Keratinocyte (primary cell): ENCODE data around the gene NTN1. TPM values are rescaled to one million over a fixed set of nuclear protein-coding genes. Genes with fewer than 3 reads are reported as not detected.

Source experiments
- DNase-seq: peaks from one replicate; pipeline ENCODE4 v3.0.0-alpha.2; 2011; ENCODE audit warnings: low read depth, missing footprints, low spot score
- FAIRE-seq: peaks from 2 replicates; lab custom pipeline; 2011; peaks lifted over from hg19 to GRCh38; lab: Jason Lieb, UNC
- H2AFZ ChIP-seq: 2 replicates; pipeline ENCODE4 v1.6.0; 2012; ENCODE audit warnings: low read length, control low read depth, inconsistent platforms; ENCODE audit not compliant: control insufficient read depth
- H3K27ac ChIP-seq: 2 replicates; pipeline ENCODE4 v1.5.1; 2011; ENCODE audit warnings: low read length; ENCODE audit not compliant: control insufficient read depth, insufficient read depth
- H3K27me3 ChIP-seq: 3 replicates; pipeline ENCODE4 v1.6.0; 2011; ENCODE audit warnings: low read length; ENCODE audit not compliant: control insufficient read depth, insufficient read depth; ENCODE audit errors: extremely low read depth
- H3K36me3 ChIP-seq, 2 experiments: 2 replicates in 1 of 2; 3 replicates in 1 of 2; pipeline ENCODE4 v1.5.1; 2011; ENCODE audit warnings: low read length in 2 of 2, mild to moderate bottlenecking in 1 of 2; ENCODE audit not compliant: control insufficient read depth in 2 of 2, insufficient read depth in 2 of 2; ENCODE audit errors: extremely low read depth in 1 of 2
- H3K4me1 ChIP-seq: 3 replicates; pipeline ENCODE4 v1.5.1; 2011; ENCODE audit warnings: low read length; ENCODE audit not compliant: control insufficient read depth, insufficient read depth; ENCODE audit errors: extremely low read depth
- H3K4me2 ChIP-seq: 3 replicates; pipeline ENCODE4 v1.6.0; 2011; ENCODE audit warnings: low read depth, low read length; ENCODE audit not compliant: control insufficient read depth, insufficient read depth; ENCODE audit errors: extremely low read depth
- H3K4me3 ChIP-seq, 3 experiments: fragments of 200-600 bp in 1 of 3; sonication (generic) in 1 of 3; 2 replicates in 2 of 3; 3 replicates in 1 of 3; pipeline ENCODE4 v1.5.1; 2011 to 2016; ENCODE audit warnings: low read length in 3 of 3, mild to moderate bottlenecking in 3 of 3, control low read depth in 2 of 3, inconsistent platforms in 1 of 3, low read depth in 1 of 3, mixed read lengths in 1 of 3, mixed run types in 1 of 3, moderate library complexity in 1 of 3; ENCODE audit not compliant: control insufficient read depth in 2 of 3, insufficient read depth in 2 of 3; ENCODE audit errors: extremely low read depth in 1 of 3
- H3K79me2 ChIP-seq: 2 replicates; pipeline ENCODE4 v1.6.0; 2012; ENCODE audit warnings: low read length; ENCODE audit not compliant: control insufficient read depth, insufficient read depth
- H3K9ac ChIP-seq: 3 replicates; pipeline ENCODE4 v1.6.0; 2011; ENCODE audit warnings: low read length; ENCODE audit not compliant: control insufficient read depth, insufficient read depth; ENCODE audit errors: extremely low read depth
- H3K9me1 ChIP-seq: 3 replicates; pipeline ENCODE4 v1.6.0; 2011; ENCODE audit warnings: low read length; ENCODE audit not compliant: control insufficient read depth, insufficient read depth; ENCODE audit errors: extremely low read depth
- H3K9me3 ChIP-seq: 2 replicates; pipeline ENCODE4 v1.5.1; 2012; ENCODE audit warnings: low read depth, low read length; ENCODE audit not compliant: control insufficient read depth
- H4K20me1 ChIP-seq: 3 replicates; pipeline ENCODE4 v1.6.0; 2011; ENCODE audit warnings: low read length; ENCODE audit not compliant: control insufficient read depth, insufficient read depth; ENCODE audit errors: extremely low read depth
- CTCF ChIP-seq, 3 experiments: IDR thresholded peaks in 1 of 3; conservative IDR thresholded peaks in 1 of 3; optimal IDR thresholded peaks in 1 of 3; 2 replicates in 2 of 3; 3 replicates in 1 of 3; pipeline versions ENCODE3 to v1.5.1; 2011; ENCODE audit warnings: low read length in 3 of 3, mild to moderate bottlenecking in 3 of 3, moderate library complexity in 2 of 3, control low read depth in 1 of 3, inconsistent platforms in 1 of 3; ENCODE audit not compliant: insufficient read depth in 2 of 3; ENCODE audit errors: extremely low read depth in 1 of 3
- EZH2 ChIP-seq: IDR thresholded peaks from one replicate; pipeline ENCODE4 v1.6.1; 2012; ENCODE audit warnings: inconsistent platforms, mild to moderate bottlenecking, low read length, moderate library complexity
- dilution Hi-C: fragments of 300-500 bp; cut with MboI; formaldehyde crosslinking; loops from one replicate; pipeline ENCODE4 v1.7.0; 2020; ENCODE audit warnings: low sequenced_read_pairs; ENCODE audit not compliant: extremely low pct_ligation_motif_present
- polyA plus RNA-seq, 5 experiments: library from polyadenylated mRNA; depleted of rRNA in 3 of 5; stranded (reverse) in 3 of 5; stranded (forward) in 1 of 5; unstranded in 1 of 5; fragments of >200 nt; gene quantifications; 1 replicate in 1 of 5; 2 replicates in 3 of 5; 3 replicates in 1 of 5; pipeline versions ENCODE4 v1.2.1 to v1.2.3, GENCODE V29; 2011 to 2012; ENCODE audit warnings: missing spikeins in 2 of 5, low read depth in 1 of 5, low replicate concordance in 1 of 5

The NTN1 gene
- polyA plus RNA-seq, 1 donor (not counting 4 experiments of a cell fraction or from before 2014, with no cell fraction given): 0.10 TPM

GRCh38 chr17:8976638-8977037, 44.7 kb upstream of the NTN1 start:
- Histone ChIP-seq H3K79me2 (no peaks in the 10 kb centered on the region), H3K36me3 (no peaks in the 10 kb centered on the region), H3K27me3 (no peaks in the 10 kb centered on the region), H4K20me1 (no peaks in the 10 kb centered on the region), H3K9me1 (no peaks in the 10 kb centered on the region), H3K9me3 (no peaks in the 10 kb centered on the region), H2AFZ (no peak overlapping the region), H3K4me2 (no peak overlapping the region), H3K9ac (no peak overlapping the region), H3K4me3 (no peak overlapping the region), H3K4me1 (no peaks in the 10 kb centered on the region), H3K27ac (no peak overlapping the region)
- DNase-seq: no peak
- dilution Hi-C loops: no loop called here
- TF ChIP-seq EZH2 (no peak), CTCF (optimal IDR thresholded peaks at IDR 0.05 in 1 of 3, IDR thresholded peaks at IDR 0.05 in 1 of 3, conservative IDR thresholded peaks at IDR 0.05 in 1 of 3; ENCODE audit: extremely low read depth in 1 of 3, insufficient read depth in 2 of 3, low read length in 3 of 3) (no peak)
- FAIRE-seq: no peak

GRCh38 chr17:8979715-8980114, 41.6 kb upstream of the NTN1 start:
- no peaks in the 10 kb centered on the region for H3K36me3 ChIP-seq
- H3K9ac ChIP-seq: no peak overlapping the region
- no peaks in the 10 kb centered on the region for H3K9me1 ChIP-seq
- H3K79me2 ChIP-seq: no peaks in the 10 kb centered on the region
- H2AFZ ChIP-seq: no peak overlapping the region
- H3K4me3 ChIP-seq: no peak overlapping the region
- H4K20me1 ChIP-seq: no peaks in the 10 kb centered on the region
- no peaks in the 10 kb centered on the region for H3K9me3 ChIP-seq
- no peaks in the 10 kb centered on the region for H3K4me1 ChIP-seq
- TF ChIP-seq CTCF (optimal IDR thresholded peaks at IDR 0.05 in 1 of 3, IDR thresholded peaks at IDR 0.05 in 1 of 3, conservative IDR thresholded peaks at IDR 0.05 in 1 of 3; ENCODE audit: extremely low read depth in 1 of 3, insufficient read depth in 2 of 3, low read length in 3 of 3) (no peak), EZH2 (no peak)
- H3K27ac ChIP-seq: no peak overlapping the region
- no peak for DNase-seq
- H3K27me3 ChIP-seq: no peaks in the 10 kb centered on the region
- dilution Hi-C loops: no loop called here
- H3K4me2 ChIP-seq: no peak overlapping the region
- FAIRE-seq: no peak
